ENCODE data around the gene KCNK15. TPM values are rescaled to one million over a fixed set of nuclear protein-coding genes. Genes with fewer than 3 reads are reported as not detected.

Gene KCNK15
- total RNA-seq, 1 donor from 2014 or later, result 3.1 TPM

DNA sequence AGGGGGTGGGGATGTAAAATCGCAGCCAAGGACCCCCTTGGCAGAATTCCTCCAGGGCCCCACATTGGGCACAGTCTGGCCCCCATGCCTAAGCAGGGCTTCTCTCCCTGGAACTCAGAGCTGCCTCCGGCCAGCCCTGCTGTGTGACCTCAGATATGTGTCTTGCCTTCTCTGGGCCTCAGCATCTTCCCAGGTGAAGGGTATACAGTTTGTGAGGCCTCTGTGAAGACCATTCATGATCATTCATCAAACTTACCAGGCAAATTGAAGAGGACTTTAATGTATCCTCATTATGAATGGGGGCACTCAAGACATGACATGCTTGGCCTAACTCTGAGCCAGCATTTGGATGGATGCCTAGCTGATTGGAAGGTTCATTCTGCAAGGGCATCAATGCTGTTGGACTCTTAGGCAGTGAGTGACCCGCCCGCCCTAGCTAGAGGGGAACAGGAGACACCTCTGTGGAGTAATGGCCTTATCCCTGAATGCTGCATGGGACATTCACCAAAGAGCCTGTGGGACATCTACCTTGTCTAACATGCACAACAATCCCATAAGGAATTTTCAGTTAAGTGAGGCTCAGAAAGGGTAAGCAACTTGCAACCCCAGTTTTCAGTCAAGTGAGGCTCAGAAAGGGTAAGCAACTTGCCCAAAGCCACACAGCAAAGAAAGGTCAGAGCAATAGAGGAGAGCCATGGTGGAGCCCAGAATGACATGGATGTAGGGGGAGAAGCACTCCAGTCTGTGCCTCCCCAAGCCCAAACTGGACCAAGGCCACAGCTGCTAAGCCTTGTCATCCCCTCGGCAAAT is 30.0 kb upstream of the KCNK15 start:
- no peak for DNase-seq (ENCODE audit: low spot score)

DNA sequence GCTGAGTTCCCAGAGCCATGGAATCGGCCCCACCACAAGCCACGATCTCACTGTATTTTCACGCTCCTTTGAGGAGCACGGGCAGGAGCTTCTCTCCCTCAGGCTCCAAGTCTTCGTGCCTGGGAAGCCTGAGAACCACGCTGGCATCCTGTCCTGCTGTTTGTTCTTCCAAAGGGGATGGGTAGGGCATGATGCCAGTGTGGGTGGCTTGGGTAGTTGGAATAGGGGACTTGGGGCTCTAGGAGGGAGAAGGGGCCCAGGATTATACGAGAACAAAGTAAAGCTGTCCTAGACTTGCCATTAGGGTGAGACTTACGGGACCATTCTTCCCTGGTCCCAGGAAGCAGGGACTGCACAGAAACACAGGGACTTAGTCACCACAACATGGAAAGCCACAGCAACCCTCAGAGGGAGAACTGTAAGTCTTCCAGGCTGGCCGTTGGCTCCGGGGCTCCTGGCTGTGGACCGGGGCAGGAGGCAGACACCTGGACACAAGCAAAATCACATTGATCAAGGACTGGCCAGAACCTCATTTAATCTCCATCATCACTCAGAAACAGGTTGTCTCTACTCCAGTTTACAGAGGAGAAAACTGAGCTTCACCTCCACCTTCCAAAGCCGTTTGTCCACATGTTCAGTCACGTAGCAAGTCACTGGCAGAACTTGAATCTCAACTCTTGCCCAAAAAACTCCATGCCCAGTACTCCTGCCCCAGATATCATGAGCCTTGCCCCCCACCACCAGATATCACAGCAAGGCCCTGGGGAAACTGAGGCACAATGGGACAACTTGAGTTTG is 29.2 kb upstream of the KCNK15 start:
- no peak for DNase-seq (ENCODE audit: low spot score)

DNA sequence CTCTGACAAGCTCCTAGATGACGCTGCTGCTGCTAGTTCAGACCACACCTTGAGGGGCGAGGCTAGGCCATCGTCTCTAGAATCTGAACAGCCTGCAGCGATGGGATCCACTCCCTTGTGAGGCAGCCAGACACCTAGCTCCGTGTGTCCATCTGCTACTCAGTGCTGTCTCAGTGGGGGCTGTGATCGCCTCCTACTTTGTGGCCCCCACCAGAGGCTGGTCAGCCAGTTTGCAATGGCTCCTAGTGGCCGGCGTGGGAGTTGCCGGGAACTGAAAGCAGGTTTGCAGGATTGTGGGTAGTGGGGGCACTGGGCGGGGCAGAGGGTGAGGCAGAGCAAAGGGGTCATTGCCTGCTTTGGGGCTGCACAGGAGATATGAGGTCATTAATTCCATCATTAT is 27.7 kb upstream of the KCNK15 start:
- DNase-seq (ENCODE audit: low spot score), result no peak

DNA sequence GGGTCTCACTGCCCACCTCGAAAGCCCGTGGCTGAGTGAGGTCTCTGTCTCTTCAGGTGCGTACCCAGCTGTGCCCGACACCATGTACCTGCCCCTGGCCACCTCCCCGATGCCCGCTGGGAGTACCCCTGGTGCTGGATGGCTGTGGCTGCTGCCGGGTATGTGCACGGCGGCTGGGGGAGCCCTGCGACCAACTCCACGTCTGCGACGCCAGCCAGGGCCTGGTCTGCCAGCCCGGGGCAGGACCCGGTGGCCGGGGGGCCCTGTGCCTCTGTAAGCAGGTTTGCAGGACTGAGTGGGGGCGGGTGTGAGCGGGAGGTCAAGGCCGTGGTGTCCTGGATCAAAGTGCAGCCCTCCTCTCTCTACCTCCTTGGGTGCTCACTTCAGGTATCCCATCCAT is 25.8 kb upstream of the KCNK15 start:
- no peak for DNase-seq (ENCODE audit: low spot score)

DNA sequence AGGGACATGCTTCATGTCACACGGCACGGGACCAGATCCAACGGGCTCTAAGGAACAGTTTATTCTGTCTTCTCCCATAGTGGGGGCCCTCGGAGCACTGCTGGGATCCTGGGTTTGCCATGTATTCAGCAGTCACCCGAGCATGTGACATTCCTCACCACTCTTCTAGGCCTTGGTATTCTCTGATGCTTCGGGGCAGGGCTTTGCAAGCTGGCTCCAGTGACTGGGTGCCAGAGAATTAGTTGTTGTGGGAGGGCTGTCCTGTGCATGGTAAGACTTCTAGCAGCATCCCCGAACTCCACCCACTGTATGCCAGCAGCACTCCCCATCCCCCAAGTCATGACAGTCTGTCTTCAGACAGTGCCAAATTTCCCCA is 25.1 kb upstream of the KCNK15 start:
- DNase-seq (ENCODE audit: low spot score), result no peak

DNA sequence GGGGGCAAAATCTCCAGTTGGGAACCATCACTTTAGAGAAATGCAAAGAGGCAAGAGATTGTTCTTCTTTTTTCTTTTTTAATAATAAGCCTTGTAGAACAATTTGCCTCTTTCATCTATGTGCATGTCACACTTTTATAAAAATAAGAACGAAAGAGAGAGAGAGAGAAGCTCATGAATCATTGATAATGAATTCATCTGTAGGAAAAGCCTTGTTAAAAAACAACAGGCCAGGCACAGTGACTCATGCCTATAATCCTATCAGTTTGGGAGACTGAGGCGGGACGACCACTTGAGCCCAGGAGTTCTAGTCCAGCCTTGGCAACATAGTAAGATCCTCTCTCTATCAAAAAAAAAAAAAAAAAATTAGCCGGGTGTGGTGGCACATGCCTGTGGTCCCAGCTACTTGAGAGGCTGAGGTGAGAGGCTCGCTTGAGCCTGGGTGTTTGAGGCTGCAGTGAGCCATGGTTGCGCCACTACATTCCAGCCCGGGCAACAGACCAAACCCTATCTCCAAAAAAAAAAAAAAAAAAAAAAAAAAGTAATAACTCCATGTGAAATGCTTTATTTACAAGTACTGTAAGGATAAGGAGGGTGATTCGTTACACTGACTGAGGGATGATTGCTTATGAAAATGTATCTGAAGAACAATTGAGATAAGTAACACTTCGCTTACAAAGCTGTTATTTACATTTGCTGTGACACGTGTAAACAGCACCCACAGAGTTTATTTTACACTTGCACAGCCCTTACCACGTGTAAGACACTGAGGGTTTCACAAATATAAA is 24.5 kb upstream of the KCNK15 start:
- DNase-seq (ENCODE audit: low spot score), result no peak

DNA sequence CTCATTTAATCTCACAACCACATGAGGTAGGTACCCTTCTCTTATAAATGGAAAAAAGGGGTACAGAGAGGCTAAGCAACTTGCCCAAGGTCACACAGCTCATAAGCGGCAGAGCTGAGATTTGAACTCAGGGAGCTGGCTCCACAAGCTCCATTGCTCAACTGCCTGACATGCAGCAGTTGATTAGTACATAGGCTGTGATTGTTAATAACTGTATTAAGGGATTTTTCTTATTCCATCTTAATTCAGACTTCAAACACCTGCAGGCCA is 23.9 kb upstream of the KCNK15 start:
- DNase-seq (ENCODE audit: low spot score), result no peak

DNA sequence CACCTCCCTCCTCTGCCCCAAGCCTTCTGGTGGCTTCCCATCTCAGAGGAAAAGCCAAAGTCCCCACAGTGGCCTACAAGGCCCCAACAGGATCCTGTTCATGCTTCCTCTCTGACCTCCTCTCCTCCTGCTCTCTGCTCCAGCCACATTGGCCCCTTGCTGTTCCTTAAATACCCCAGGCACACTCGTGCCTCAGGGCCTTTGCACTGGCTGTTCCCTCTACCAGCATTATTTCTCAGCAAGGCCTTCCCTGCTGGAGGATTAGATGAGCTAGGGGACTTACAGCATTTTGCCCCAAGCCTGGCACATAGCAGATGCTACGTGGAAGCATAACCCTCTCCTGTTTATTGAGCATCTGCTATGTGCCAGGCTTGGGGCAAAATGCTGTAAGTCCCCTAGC is 22.7 kb upstream of the KCNK15 start:
- DNase-seq (ENCODE audit: low spot score), result no peak

DNA sequence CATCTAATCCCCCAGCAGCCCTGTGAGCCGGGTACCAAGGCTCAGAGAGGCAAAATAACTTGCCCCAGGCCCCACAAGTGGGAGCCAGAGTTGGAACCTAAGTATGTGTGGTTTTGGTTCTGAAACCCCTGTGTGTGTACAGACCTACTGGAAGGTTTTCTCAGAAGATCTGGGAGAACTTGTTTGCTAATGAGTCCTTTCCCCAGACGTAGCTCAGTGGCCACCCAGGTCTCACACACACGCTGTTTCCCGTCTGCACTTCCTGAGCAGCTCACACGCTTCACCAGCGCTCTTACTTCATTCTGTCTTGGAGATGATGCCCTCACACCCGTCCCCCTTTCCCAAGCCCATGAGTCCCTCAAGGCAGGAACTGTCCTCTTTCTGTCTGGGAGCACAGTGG is 22.3 kb upstream of the KCNK15 start:
- DNase-seq (ENCODE audit: low spot score), result no peak

DNA sequence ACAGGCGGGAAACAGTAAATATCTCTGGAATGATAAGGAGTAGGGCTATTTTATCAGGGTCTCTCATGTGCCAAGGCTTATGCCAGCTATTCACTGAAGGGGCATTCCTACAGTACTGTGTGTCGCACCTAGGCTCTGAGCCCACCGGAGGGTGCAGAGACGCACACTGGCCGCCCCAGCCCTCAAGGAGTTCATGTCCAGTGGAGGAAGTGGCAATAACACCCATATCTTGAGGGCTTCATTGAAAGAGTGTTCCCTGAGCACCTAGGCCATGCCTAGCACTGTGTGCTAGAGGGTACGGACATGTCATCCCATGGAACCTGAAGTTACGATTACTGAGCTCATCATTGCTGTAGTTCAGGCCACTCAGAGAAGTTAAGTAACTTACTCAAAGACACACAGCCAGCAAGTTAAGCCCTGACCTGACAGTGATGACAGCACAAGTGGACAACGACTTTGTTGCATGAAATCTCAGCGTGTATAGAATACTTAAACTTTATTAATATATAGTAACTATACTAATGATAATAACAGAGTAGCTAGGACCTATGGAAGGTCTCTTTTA is 21.8 kb upstream of the KCNK15 start:
- no peak for DNase-seq (ENCODE audit: low spot score)

DNA sequence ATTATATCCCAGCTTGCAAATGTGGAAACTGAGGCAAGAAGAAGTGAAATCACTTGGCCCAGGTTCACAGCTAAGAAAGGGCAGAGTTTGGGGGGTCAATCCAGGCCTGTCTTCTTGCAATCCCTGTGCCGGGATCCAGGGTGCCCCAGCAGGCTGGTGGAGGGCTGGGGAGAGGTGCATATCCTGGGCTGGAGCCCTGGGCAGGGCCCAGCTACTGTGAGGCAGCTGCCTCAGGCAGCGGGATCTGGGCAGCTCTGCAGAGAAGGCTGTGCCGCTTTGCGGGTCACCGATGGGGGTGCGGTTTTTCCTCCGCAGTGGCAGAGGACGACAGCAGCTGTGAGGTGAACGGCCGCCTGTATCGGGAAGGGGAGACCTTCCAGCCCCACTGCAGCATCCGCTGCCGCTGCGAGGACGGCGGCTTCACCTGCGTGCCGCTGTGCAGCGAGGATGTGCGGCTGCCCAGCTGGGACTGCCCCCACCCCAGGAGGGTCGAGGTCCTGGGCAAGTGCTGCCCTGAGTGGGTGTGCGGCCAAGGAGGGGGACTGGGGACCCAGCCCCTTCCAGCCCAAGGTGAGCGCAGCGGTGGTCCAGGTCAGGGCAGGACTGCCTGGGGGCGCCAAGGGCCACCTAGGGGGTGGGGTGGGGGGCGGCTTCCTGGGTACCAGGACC is 21.1 kb upstream of the KCNK15 start:
- no peak for DNase-seq (ENCODE audit: low spot score)

DNA sequence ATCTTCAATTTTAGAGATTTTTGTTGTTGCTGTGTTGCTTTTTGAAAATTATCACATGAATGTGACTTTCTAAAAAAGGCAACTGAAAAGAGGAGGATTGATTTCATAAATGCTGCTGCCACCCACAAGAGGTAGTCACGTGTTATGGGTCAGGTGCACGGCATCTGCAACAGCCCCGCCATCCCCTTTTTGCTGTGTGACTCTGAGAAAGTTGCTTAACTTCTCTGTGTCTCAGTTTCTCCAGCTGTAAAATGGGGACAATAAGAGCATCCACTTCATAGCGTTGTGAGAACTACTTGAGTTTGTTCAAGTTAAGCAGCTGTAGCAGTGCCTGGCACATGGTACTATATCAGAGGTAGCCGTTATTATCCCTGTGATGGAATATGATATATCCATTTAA is 19.8 kb upstream of the KCNK15 start:
- DNase-seq (ENCODE audit: low spot score), result no peak

DNA sequence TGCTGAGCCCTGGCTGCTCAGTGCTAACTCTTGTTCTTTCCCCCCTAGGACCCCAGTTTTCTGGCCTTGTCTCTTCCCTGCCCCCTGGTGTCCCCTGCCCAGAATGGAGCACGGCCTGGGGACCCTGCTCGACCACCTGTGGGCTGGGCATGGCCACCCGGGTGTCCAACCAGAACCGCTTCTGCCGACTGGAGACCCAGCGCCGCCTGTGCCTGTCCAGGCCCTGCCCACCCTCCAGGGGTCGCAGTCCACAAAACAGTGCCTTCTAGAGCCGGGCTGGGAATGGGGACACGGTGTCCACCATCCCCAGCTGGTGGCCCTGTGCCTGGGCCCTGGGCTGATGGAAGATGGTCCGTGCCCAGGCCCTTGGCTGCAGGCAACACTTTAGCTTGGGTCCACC is 18.6 kb upstream of the KCNK15 start:
- no peak for DNase-seq (ENCODE audit: low spot score)

DNA sequence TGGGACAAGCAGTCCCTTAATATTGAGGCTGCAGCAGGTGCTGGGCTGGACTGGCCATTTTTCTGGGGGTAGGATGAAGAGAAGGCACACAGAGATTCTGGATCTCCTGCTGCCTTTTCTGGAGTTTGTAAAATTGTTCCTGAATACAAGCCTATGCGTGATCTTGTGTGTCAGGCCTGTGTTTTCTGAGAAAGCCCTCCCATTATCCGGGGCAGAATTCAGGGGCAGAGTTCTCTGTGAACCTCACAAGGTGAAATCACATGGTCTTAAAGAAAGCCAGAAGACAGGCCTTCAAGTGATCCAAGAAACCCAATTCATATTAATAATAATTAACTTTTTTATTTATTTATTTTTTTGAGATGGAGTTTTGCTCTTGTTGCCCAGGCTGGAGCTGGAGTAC is 18.0 kb upstream of the KCNK15 start:
- DNase-seq (ENCODE audit: low spot score), result no peak

DNA sequence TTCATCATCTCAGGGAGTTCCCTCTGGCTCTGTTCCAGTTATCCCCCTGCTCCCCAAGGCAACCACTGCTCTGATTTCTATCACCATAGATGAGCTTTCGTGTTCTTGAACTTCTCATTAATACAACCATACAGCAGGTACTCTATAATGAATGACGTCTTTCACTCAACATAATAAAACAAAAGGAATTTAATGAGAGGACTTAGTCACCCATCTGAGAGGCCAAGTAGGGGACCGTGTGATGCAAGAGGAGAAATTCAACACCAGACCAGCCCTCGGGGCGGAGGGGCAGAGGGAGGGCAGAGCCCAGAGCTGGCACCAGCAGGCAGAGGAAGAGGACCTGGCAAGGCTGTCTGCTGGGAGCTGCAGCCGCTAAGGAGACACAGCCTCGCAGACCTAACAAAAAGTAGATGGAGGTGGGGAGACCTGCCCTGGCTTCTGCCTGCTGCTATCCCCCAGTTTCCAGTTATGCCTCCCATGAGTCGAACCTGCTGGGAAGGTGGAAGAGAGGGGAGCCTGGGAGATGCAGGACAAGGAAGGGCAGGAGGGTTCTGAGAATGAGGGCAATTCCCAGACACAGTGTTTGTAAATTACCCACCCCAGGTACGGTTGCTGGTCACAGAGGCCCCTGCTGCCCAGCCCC is 16.7 kb upstream of the KCNK15 start:
- no peak for DNase-seq (ENCODE audit: low spot score)

DNA sequence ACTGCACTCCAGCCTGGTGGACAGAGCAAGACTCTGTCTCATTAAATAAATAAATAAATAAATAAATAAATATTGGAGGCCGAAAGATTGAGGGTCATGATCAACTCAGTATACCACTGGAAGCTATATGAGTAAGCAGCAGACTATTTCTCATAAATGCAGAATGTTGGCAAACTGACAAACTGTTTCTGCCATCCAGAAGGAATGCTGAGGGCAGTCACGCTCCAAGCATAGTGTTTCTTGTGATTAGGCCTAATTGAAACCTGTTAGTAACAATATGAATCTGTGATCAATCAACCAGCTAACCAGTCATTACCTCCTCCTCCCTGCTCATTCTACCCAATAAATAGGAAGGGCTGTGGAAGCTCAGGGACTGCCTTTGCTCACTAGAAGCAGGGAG is 15.2 kb upstream of the KCNK15 start:
- no peak for DNase-seq (ENCODE audit: low spot score)

DNA sequence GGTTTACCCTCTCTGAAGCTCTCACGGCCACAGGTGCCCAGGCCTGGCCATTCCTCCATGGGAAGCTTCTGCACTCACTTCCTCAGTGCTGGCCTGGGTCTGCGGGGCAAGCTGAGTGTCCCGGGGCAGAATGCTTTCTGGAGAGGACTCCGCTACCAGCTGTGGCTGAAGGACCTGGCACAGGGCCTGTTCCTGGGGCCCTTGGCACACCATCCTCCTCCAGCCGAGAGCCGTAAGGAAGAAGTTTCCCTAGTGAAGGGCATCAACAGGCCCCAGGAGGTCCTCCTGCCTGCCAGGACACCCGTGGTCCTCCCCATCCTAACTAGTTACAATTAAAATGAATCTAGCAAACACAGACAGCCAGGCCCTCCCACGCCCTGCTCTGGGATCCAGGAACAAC is 14.0 kb upstream of the KCNK15 start:
- DNase-seq (ENCODE audit: low spot score), result no peak

DNA sequence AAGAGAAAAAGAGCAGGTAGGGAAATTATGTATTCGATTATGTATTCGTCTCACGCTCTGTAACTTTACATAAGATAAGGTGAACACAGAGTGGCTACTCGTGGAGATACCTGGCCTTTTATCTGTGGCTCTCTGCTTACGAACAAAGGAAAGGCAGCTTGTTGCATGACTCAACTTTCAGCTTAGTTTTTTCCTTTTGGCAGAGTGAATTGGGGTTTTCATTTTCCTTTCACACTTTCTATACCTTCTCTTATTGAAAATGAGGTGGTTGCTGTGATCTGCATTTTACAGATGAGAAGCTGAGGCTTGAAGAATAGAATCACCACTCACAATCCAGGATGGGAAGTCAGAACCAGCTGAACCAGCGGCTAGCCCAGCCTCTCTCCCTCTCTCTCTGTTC is 13.3 kb upstream of the KCNK15 start:
- no peak for DNase-seq (ENCODE audit: low spot score)

DNA sequence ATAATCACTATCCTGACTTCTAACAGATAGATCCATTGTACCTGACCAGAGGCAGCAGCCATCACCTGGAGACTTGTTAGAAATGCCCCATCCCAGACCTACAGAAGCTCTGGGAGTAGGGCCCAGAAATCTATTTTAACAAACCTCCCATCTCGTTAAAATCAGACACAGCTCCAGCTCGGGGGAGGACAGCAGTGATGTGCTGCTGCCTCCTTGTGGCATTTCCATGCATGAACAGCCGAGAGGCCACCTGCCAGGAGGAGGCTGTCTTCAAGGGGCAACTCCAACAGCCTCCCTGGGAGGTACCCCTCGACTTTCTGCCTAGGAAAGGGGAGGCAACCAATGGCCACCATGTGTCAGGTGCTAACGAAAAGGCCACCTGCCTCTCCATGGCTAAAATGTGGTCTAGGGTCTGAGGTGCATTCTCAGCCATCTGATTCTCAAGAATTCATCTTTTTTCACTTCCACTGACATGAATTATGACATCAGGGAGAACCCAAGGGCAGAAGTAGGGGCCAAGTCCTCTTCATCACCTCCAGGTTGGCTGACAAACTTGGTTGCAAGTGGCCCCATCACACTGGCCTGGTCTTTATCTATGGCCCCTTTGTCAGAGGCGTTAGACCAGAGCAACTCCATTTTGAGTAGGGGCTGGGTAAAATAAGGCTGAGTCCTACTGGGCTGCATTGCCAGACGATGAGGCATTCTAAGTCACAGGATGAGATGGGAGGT is 12.2 kb upstream of the KCNK15 start:
- no peak for DNase-seq (ENCODE audit: low spot score)

DNA sequence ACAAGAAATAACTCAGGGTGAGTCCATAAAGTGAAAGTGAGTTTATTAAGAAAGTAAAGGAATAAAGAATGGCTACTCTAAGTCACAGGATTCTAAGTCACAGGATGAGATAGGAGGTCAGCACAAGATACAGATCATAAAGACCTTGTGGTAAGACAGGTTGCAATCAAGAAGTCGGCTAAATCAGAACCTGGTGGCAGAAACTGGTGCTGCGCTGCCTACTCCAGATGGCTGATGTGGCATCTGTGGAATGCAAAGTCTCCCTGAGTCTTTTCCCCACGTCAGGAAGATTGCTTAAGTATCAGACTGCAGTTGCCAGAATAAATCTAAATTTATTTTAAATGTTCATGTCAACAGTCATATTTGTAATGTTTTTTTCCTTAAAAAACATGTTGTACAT is 10.7 kb upstream of the KCNK15 start:
- DNase-seq (ENCODE audit: low spot score), result no peak
